BE2C (cell line): ENCODE data around the gene ACTR2.

Experiments
- DNase-seq: peaks from one replicate; pipeline ENCODE4 v3.0.0-alpha.2; 2020
- H3K27me3 ChIP-seq: fragments of 250-450 bp; sonication (Bioruptor Pico); 2 replicates; pipeline ENCODE4 v1.5.1; 2020; ENCODE audit warnings: mild to moderate bottlenecking
- H3K36me3 ChIP-seq: fragments of 250-450 bp; sonication (Bioruptor Pico); 2 replicates; pipeline ENCODE4 v1.5.1; 2020; ENCODE audit warnings: mild to moderate bottlenecking
- H3K4me1 ChIP-seq: fragments of 250-450 bp; sonication (Bioruptor Pico); 2 replicates; pipeline ENCODE4 v1.5.1; 2020
- H3K4me3 ChIP-seq: 2 replicates; pipeline ENCODE4 v1.5.1; 2011; ENCODE audit warnings: low read depth, low read length
- H3K9me3 ChIP-seq: fragments of 250-450 bp; sonication (Bioruptor Pico); 2 replicates; pipeline ENCODE4 v1.5.1; 2020
- TF ChIP-seq, protein P1 (sequence below): IDR thresholded peaks from 2 replicates; pipeline ENCODE4 v1.5.1; 2012; ENCODE audit warnings: mild to moderate bottlenecking, low read depth, low read length

Gene ACTR2

DNA sequence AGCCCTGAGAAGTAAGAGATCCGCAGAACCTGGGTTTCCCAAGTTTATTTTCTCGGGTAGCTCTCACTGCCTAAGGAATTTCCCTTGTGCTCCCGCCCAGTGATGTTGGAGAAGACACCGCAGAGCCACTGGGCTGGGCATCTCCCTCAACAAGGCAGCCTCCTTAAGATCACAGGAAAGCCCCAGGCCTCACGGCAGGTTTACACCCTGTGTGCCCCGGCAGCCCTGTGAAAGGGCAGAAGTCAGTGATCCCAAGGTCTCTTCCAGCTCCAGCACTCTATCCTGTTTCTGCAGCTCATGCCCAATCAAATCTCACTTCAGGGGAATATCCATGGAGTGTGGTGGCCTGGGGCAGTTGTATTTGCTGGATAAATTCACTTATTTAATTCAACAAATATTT lies 66.5 kb downstream of the ACTR2 start:
- Histone ChIP-seq H3K27me3 (no peaks in the 10 kb centered on the region), H3K9me3 (no peaks in the 10 kb centered on the region), H3K4me1 (no peaks in the 10 kb centered on the region), H3K4me3 (no peak overlapping the region), H3K36me3 (no peaks in the 10 kb centered on the region)
- DNase-seq = no peak
- TF ChIP-seq, protein P1, sequence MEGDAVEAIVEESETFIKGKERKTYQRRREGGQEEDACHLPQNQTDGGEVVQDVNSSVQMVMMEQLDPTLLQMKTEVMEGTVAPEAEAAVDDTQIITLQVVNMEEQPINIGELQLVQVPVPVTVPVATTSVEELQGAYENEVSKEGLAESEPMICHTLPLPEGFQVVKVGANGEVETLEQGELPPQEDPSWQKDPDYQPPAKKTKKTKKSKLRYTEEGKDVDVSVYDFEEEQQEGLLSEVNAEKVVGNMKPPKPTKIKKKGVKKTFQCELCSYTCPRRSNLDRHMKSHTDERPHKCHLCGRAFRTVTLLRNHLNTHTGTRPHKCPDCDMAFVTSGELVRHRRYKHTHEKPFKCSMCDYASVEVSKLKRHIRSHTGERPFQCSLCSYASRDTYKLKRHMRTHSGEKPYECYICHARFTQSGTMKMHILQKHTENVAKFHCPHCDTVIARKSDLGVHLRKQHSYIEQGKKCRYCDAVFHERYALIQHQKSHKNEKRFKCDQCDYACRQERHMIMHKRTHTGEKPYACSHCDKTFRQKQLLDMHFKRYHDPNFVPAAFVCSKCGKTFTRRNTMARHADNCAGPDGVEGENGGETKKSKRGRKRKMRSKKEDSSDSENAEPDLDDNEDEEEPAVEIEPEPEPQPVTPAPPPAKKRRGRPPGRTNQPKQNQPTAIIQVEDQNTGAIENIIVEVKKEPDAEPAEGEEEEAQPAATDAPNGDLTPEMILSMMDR = no peak

DNA sequence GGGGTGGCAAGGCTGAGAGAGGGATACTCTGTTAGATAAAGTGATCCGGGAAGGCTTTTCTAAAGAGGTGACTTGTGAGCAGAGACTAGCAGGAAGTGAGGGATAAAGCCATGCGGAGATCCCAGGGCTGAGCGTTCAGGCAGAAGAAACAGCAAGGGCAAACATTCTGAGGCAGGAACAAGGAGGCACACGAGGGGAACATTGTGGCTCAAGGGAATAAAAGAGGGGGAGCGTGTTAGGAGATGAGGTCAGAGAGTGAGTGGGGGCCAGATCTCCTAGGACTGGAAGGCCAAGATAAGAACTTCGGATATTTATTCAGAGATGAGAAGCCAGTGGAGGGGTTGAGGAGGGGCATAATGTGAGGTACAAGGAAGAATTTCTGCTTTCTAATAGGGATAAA lies 67.1 kb downstream of the ACTR2 start:
- H3K4me3 ChIP-seq = no peak overlapping the region
- no peaks in the 10 kb centered on the region for H3K4me1 ChIP-seq
- H3K27me3 ChIP-seq = no peaks in the 10 kb centered on the region
- H3K36me3 ChIP-seq = no peaks in the 10 kb centered on the region
- DNase-seq = no peak
- TF ChIP-seq, protein P1 = no peak
- no peaks in the 10 kb centered on the region for H3K9me3 ChIP-seq

DNA sequence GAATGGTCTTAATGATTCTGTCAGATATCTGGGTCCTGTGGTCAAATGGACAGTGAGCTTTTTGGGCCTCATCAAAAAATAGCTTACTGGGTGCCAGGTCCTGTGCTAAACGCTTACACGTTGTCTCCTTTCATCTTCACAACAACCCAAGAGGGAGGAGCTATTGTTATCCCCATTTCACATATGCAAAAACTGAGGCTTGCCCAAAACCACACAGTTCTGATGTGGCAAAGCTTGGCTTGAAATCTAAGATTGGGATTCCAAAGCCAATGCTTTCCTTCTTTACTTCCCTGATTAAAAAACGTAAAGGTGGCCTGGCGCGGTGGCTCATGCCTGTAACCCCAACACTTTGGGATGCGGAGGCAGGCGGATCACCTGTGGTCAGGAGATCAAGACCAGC lies 69.3 kb downstream of the ACTR2 start:
- H3K4me3 ChIP-seq = no peak overlapping the region
- no peaks in the 10 kb centered on the region for H3K36me3 ChIP-seq
- no peaks in the 10 kb centered on the region for H3K4me1 ChIP-seq
- DNase-seq = no peak
- no peaks in the 10 kb centered on the region for H3K27me3 ChIP-seq
- TF ChIP-seq, protein P1 = no peak
- no peaks in the 10 kb centered on the region for H3K9me3 ChIP-seq

DNA sequence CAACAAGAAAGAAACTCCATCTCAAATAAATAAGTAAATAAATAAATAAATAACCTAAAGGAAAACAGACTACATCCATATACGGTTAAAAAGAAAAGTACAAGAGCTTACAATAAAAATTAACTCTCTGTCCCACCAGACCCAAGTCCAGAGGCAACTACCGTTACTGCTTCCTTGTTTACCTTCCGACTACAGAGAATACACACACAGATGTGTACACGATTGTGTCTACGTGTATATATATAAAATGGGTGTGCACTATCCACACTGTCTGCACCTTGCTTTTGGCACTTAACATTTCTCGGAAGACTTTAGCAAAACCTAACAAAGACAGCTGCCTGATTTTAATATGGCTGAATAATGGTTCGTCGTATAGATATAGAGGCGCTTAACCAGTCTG lies 69.9 kb downstream of the ACTR2 start:
- DNase-seq = no peak
- TF ChIP-seq, protein P1 = no peak
- Histone ChIP-seq H3K36me3 (no peaks in the 10 kb centered on the region), H3K4me3 (no peak overlapping the region), H3K9me3 (no peaks in the 10 kb centered on the region), H3K27me3 (no peaks in the 10 kb centered on the region), H3K4me1 (no peaks in the 10 kb centered on the region)

- Histone ChIP-seq H3K4me1 (no peaks in the 10 kb centered on the region), H3K27me3 (no peaks in the 10 kb centered on the region), H3K36me3 (no peaks in the 10 kb centered on the region), H3K9me3 (no peaks in the 10 kb centered on the region), H3K4me3 (no peak overlapping the region)
- TF ChIP-seq, protein P1 = no peak
- no peak for DNase-seq
Measured at GRCh38 chr2:65298089-65298488, 70.5 kb downstream of the ACTR2 start.

DNA sequence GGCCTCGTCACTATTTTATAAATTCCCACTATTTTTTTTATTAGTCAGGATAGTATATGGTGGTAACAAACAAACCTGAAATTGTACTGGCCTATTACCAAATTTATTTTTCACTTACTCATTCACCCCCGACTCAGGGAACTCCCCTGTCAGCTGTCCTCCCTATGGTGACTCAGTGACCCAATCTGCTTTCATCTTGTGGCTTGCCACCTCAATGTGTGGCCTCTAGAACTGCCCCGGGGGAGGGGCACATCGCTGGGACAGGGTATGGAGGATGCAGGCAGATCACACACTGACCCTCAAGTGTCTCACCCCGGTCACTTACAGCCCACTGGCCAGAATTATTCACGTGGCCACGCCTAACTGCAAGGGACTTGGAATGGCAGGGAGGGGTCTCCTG lies 71.6 kb downstream of the ACTR2 start:
- TF ChIP-seq, protein P1 = no peak
- no peaks in the 10 kb centered on the region for H3K4me1 ChIP-seq
- H3K36me3 ChIP-seq = no peaks in the 10 kb centered on the region
- no peaks in the 10 kb centered on the region for H3K27me3 ChIP-seq
- no peaks in the 10 kb centered on the region for H3K9me3 ChIP-seq
- H3K4me3 ChIP-seq = no peak overlapping the region
- DNase-seq = no peak
